Eye (tissue), 1 donor: ENCODE measurements around the gene ZMYM3.

Experiments used
- DNase-seq: peaks from one replicate; pipeline ENCODE4 v3.0.0-alpha.2; 2015

The ZMYM3 gene

GRCh38 chrX:71252221-71252620 lies 1.7 kb downstream of the ZMYM3 start:
- no peak for DNase-seq

- DNase-seq: peak; percentile 8
Measured at GRCh38 chrX:71251466-71251973, 2.4 kb downstream of the ZMYM3 start.

GRCh38 chrX:71250841-71251240 lies 3.1 kb downstream of the ZMYM3 start:
- no peak for DNase-seq

GRCh38 chrX:71245159-71245558 lies 8.8 kb downstream of the ZMYM3 start:
- DNase-seq: no peak

GRCh38 chrX:71244359-71245128 lies 9.4 kb downstream of the ZMYM3 start:
- DNase-seq: no peak

GRCh38 chrX:71241301-71241700 lies 12.6 kb downstream of the ZMYM3 start:
- DNase-seq: no peak

- no peak for DNase-seq
Measured at GRCh38 chrX:71239781-71240180, 14.2 kb downstream of the ZMYM3 start.

- DNase-seq: no peak
Measured at GRCh38 chrX:71236836-71237235, 17.1 kb downstream of the ZMYM3 start.

GRCh38 chrX:71235482-71235881 lies 18.5 kb downstream of the ZMYM3 start:
- no peak for DNase-seq

- DNase-seq: no peak
Measured at GRCh38 chrX:71228063-71228642, 25.8 kb downstream of the ZMYM3 start.

- no peak for DNase-seq
Measured at GRCh38 chrX:71227370-71228062, 26.4 kb downstream of the ZMYM3 start.

GRCh38 chrX:71225676-71226075 lies 28.3 kb downstream of the ZMYM3 start:
- no peak for DNase-seq

- no peak for DNase-seq
Measured at GRCh38 chrX:71225009-71225408, 28.9 kb downstream of the ZMYM3 start.

- DNase-seq: no peak
Measured at GRCh38 chrX:71224098-71224708, 29.7 kb downstream of the ZMYM3 start.

- DNase-seq: no peak
Measured at GRCh38 chrX:71222929-71223328, 31.0 kb downstream of the ZMYM3 start, which contains the start of gene GJB1. Gene GJB1 (plus strand): TSS chrX:71223224. CDS start chrX:71223708, 484 bp downstream.

- DNase-seq: no peak
Measured at GRCh38 chrX:71221145-71221544, 32.8 kb downstream of the ZMYM3 start.

- no peak for DNase-seq
Measured at GRCh38 chrX:71217298-71217697, 36.6 kb downstream of the ZMYM3 start.

GRCh38 chrX:71216485-71216884 lies 37.5 kb downstream of the ZMYM3 start:
- no peak for DNase-seq

- no peak for DNase-seq
Measured at GRCh38 chrX:71215338-71215912, 38.5 kb downstream of the ZMYM3 start.

- no peak for DNase-seq
Measured at GRCh38 chrX:71214604-71215337, 39.2 kb downstream of the ZMYM3 start.

- DNase-seq: no peak
Measured at GRCh38 chrX:71214152-71214551, 39.8 kb downstream of the ZMYM3 start.

- no peak for DNase-seq
Measured at GRCh38 chrX:71212536-71212935, 41.4 kb downstream of the ZMYM3 start.
